ENCODE results near the gene ARHGAP40. TPM values are rescaled to one million over a fixed set of nuclear protein-coding genes. Genes with fewer than 3 reads are reported as not detected.
A peak's percentile ranks its signal among the peaks of the same experiment; 100 is the strongest.

The ARHGAP40 gene
- total and polyA plus RNA-seq, 2 experiments from 2014 or later, result not detected

DNA sequence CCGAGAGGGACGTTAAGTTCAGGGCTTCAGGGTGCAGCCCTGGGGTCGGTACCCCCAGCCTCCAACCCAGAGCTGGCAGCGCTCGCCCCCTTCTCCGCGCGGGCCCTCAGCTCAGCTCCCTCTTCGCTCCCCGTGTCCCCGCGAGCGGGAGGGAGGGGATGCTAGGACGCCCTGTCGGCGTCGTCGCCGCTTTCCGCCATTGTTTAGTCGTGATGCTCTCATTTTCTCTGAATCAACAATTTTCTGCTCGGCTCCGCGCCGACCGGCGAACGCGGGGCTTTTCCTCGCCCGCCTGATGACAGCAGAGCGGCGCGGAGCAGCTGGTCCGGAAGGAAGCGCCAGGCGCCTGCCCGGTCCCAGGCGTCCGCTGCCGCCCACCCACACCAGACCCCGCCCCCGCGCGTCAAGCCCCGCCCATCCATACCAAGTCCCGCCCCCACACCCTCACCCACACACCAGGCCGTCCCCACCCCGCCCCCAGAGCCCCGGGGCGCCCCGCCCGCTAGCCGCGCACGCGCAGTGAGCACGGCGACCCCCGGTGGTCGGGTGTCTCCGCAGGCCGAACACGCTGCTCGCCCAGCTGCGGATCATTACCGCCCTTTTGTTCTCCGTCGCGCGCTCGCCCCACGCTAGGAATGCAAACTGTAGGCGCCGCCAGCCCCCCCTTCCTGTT, 72.6 kb downstream of the ARHGAP40 start:
- TF ChIP-seq EZH2phosphoT487 (IDR thresholded peaks at IDR 0.05; ENCODE audit: insufficient read depth, low read depth) (no peak), EZH2 (IDR thresholded peaks at IDR 0.05; ENCODE audit: insufficient read depth, poor library complexity, severe bottlenecking) (no peak)
- in situ Hi-C loops (cut with MboI), result no loop called here
- Histone ChIP-seq H3F3A (ENCODE audit: insufficient read depth) (no peaks in the 10 kb centered on the region), H3K9me2 (ENCODE audit: insufficient read depth) (no peaks in the 10 kb centered on the region), H3K4me3 (peak overlapping the region; percentile 78), H3K79me2 (ENCODE audit: insufficient read depth) (no peaks in the 10 kb centered on the region), H3K9ac (peak overlapping the region; percentile 60), H2AFZ (peak overlapping the region; percentile 92), H3K4me2 (ENCODE audit: unreplicated experiment) (peak overlapping the region; percentile 89), H3K9me3 (ENCODE audit: low read depth) (no peaks in the 10 kb centered on the region), H3K27ac (no peak overlapping the region), H4K20me1 (ENCODE audit: insufficient read depth) (no peaks in the 10 kb centered on the region), H3K4me1 (ENCODE audit: insufficient read depth) (peaks cover 4% of the 10 kb centered on the region; the same call in 1 of the 2 replicates), H3K27me3 (replicated peaks; ENCODE audit: insufficient read depth) (peaks cover 11% of the 10 kb centered on the region; the same call in 1 of the 2 replicates), H3K36me3 (ENCODE audit: low read depth) (no peaks in the 10 kb centered on the region)
- 2 to 6% methylated on average over 38 to 75 of the region's 75 CpGs for WGBS, 2 experiments (ENCODE audit: low coverage in 1 of 2, low lambda C conversion rate in 2 of 2, missing lambda C conversion rate in 2 of 2)
- DNase-seq, result peak; percentile 73

- no peak overlapping the region for H2AFZ ChIP-seq
- in situ Hi-C loops (cut with MboI), result no loop called here
- H3K27me3 ChIP-seq (replicated peaks; ENCODE audit: insufficient read depth), result peaks cover 7% of the 10 kb centered on the region; the same call in 1 of the 2 replicates
- H3K9me3 ChIP-seq (ENCODE audit: low read depth), result no peaks in the 10 kb centered on the region
- H3K4me1 ChIP-seq (ENCODE audit: insufficient read depth), result peaks cover 4% of the 10 kb centered on the region; the same call in 1 of the 2 replicates
- H3F3A ChIP-seq (ENCODE audit: insufficient read depth), result no peaks in the 10 kb centered on the region
- no peaks in the 10 kb centered on the region for H3K79me2 ChIP-seq (ENCODE audit: insufficient read depth)
- TF ChIP-seq EZH2 (IDR thresholded peaks at IDR 0.05; ENCODE audit: insufficient read depth, poor library complexity, severe bottlenecking) (no peak), EZH2phosphoT487 (IDR thresholded peaks at IDR 0.05; ENCODE audit: insufficient read depth, low read depth) (no peak)
- no peaks in the 10 kb centered on the region for H3K36me3 ChIP-seq (ENCODE audit: low read depth)
- no peak for DNase-seq
- H3K27ac ChIP-seq, result no peak overlapping the region
- WGBS, 2 experiments (ENCODE audit: low coverage in 1 of 2, low lambda C conversion rate in 2 of 2, missing lambda C conversion rate in 2 of 2), result 26 to 28% methylated on average over 13 of the region's 13 CpGs
- no peak overlapping the region for H3K4me2 ChIP-seq (ENCODE audit: unreplicated experiment)
- no peaks in the 10 kb centered on the region for H4K20me1 ChIP-seq (ENCODE audit: insufficient read depth)
- 0 out of 2 replicates have a peak overlapping the region, but pooled peaks have one; percentile 78 for H3K4me3 ChIP-seq
- H3K9ac ChIP-seq, result no peak overlapping the region
- H3K9me2 ChIP-seq (ENCODE audit: insufficient read depth), result no peaks in the 10 kb centered on the region
Measured at GRCh38 chr20:38674765-38675133, 73.1 kb downstream of the ARHGAP40 start.

DNA sequence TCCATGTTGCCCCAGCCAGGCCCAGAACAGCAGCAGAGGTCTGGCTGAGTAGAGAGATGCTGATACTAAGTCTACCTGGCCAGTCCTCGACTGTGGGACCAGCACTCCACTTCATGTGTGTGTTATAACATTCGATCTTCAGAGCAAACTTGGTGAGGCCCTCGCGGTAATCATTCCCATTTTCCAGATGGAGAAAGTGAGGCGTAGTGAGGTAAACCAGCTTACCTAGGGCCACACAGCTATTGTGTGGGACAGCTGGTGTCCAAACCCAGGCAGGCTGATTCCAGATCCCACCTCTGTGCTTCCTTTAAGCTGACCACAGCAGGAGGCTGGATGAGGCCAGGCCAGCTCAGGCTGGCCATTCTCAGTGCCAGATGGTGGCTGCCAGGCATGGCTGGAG, 75.0 kb downstream of the ARHGAP40 start:
- no peaks in the 10 kb centered on the region for H3K79me2 ChIP-seq (ENCODE audit: insufficient read depth)
- DNase-seq, result no peak
- TF ChIP-seq EZH2phosphoT487 (IDR thresholded peaks at IDR 0.05; ENCODE audit: insufficient read depth, low read depth) (no peak), EZH2 (IDR thresholded peaks at IDR 0.05; ENCODE audit: insufficient read depth, poor library complexity, severe bottlenecking) (no peak)
- no peaks in the 10 kb centered on the region for H4K20me1 ChIP-seq (ENCODE audit: insufficient read depth)
- no peaks in the 10 kb centered on the region for H3K36me3 ChIP-seq (ENCODE audit: low read depth)
- H3K4me2 ChIP-seq (ENCODE audit: unreplicated experiment), result no peak overlapping the region
- H3K9ac ChIP-seq, result no peak overlapping the region
- no peaks in the 10 kb centered on the region for H3K9me2 ChIP-seq (ENCODE audit: insufficient read depth)
- 55 to 70% methylated on average over 5 of the region's 5 CpGs for WGBS, 2 experiments (ENCODE audit: low coverage in 1 of 2, low lambda C conversion rate in 2 of 2, missing lambda C conversion rate in 2 of 2)
- no peak overlapping the region for H3K27ac ChIP-seq
- H3K4me1 ChIP-seq (ENCODE audit: insufficient read depth), result peaks cover 4% of the 10 kb centered on the region; the same call in 1 of the 2 replicates
- no peak overlapping the region for H2AFZ ChIP-seq
- H3F3A ChIP-seq (ENCODE audit: insufficient read depth), result no peaks in the 10 kb centered on the region
- H3K9me3 ChIP-seq (ENCODE audit: low read depth), result no peaks in the 10 kb centered on the region
- in situ Hi-C loops (cut with MboI), result no loop called here
- no peak overlapping the region for H3K4me3 ChIP-seq
- H3K27me3 ChIP-seq (replicated peaks; ENCODE audit: insufficient read depth), result 0 out of 2 replicates have a peak, but pooled peaks cover under 1% of the 10 kb centered on the region

GRCh38 chr20:38680500-38681306, 79.1 kb downstream of the ARHGAP40 start:
- H3K79me2 ChIP-seq (ENCODE audit: insufficient read depth), result no peaks in the 10 kb centered on the region
- no peaks in the 10 kb centered on the region for H3K9me2 ChIP-seq (ENCODE audit: insufficient read depth)
- H3K4me1 ChIP-seq (ENCODE audit: insufficient read depth), result no peaks in the 10 kb centered on the region
- 16 to 18% methylated on average over 9 of the region's 9 CpGs for WGBS, 2 experiments (ENCODE audit: low coverage in 1 of 2, low lambda C conversion rate in 2 of 2, missing lambda C conversion rate in 2 of 2)
- H3F3A ChIP-seq (ENCODE audit: insufficient read depth), result no peaks in the 10 kb centered on the region
- in situ Hi-C loops (cut with MboI), result no loop called here
- H3K9ac ChIP-seq, result no peak overlapping the region
- no peak overlapping the region for H3K4me3 ChIP-seq
- no peak overlapping the region for H3K27ac ChIP-seq
- H3K4me2 ChIP-seq (ENCODE audit: unreplicated experiment), result no peak overlapping the region
- DNase-seq, result peak; percentile 51
- no peaks in the 10 kb centered on the region for H3K36me3 ChIP-seq (ENCODE audit: low read depth)
- no peaks in the 10 kb centered on the region for H3K27me3 ChIP-seq (replicated peaks; ENCODE audit: insufficient read depth)
- no peak overlapping the region for H2AFZ ChIP-seq
- no peaks in the 10 kb centered on the region for H3K9me3 ChIP-seq (ENCODE audit: low read depth)
- TF ChIP-seq EZH2phosphoT487 (IDR thresholded peaks at IDR 0.05; ENCODE audit: insufficient read depth, low read depth), result no peak
- no peak for TF ChIP-seq EZH2 (IDR thresholded peaks at IDR 0.05; ENCODE audit: insufficient read depth, poor library complexity, severe bottlenecking)
- no peaks in the 10 kb centered on the region for H4K20me1 ChIP-seq (ENCODE audit: insufficient read depth)

All from GM23248 (cell line).